IMR-90 (cell line): ENCODE results near the gene ZNF316. TPM values are rescaled to one million over a fixed set of nuclear protein-coding genes. Genes with fewer than 3 reads are reported as not detected.

Experiments used
- ATAC-seq: fragments of 200-7000 bp; cut with Tn5 transposase; 2 replicates; pipeline ENCODE4 v1.9.1; 2020; ENCODE audit warnings: low read depth, mild to moderate bottlenecking, moderate library complexity
- BruUV-seq: library from RNA; stranded (reverse); fragments of 400-500 nt; replicated peaks from 2 replicates; lab custom pipeline; 2021; lab: Mats Ljungman, UMichigan
- CTCF ChIA-PET: fragments of 300-600 bp; formaldehyde crosslinking; extraction: SDS; loops from one replicate; lab custom pipeline; 2021; ENCODE audit warnings: antibody characterized with exemption; lab: Yijun Ruan, JAX
- POLR2A ChIA-PET: fragments of 300-600 bp; sonication (Branson Sonifier 250); formaldehyde crosslinking; loops from one replicate; lab custom pipeline; 2022; ENCODE audit warnings: antibody characterized with exemption; ENCODE audit not compliant: unreplicated experiment; lab: Charles Lee
- DNase-seq: peaks from one replicate; pipeline ENCODE4 v3.0.0; 2013
- H2AFZ ChIP-seq: replicated peaks from 2 replicates; pipeline ENCODE3; 2013; ENCODE audit warnings: low read length, mild to moderate bottlenecking; ENCODE audit not compliant: poor library complexity
- H2AK5ac ChIP-seq: 2 replicates; pipeline ENCODE4 v1.6.1; 2013; ENCODE audit warnings: low read depth, low read length, inconsistent platforms
- H2AK9ac ChIP-seq: replicated peaks from 2 replicates; pipeline ENCODE3; 2013; ENCODE audit warnings: mild to moderate bottlenecking, low read depth, low read length, moderate library complexity; ENCODE audit not compliant: poor library complexity
- H2BK120ac ChIP-seq: 2 replicates; pipeline ENCODE4 v1.6.1; 2013; ENCODE audit warnings: low read depth, low read length, inconsistent platforms
- H2BK15ac ChIP-seq: 3 replicates; pipeline ENCODE4 v1.6.1; 2013; ENCODE audit warnings: low read depth, low read length, inconsistent platforms
- H2BK20ac ChIP-seq: 2 replicates; pipeline ENCODE4 v1.6.1; 2013; ENCODE audit warnings: low read depth, mild to moderate bottlenecking, inconsistent platforms, low read length, moderate library complexity
- H2BK5ac ChIP-seq: 2 replicates; pipeline ENCODE4 v1.6.1; 2013; ENCODE audit warnings: mild to moderate bottlenecking, low read depth, low read length, inconsistent platforms; ENCODE audit not compliant: poor library complexity, severe bottlenecking
- H3K14ac ChIP-seq: replicated peaks from 2 replicates; pipeline ENCODE4 v1.6.1; 2013; ENCODE audit warnings: low read depth, low read length, inconsistent platforms
- H3K18ac ChIP-seq: 2 replicates; pipeline ENCODE4 v1.6.1; 2013; ENCODE audit warnings: low read depth, low read length, control low read depth
- H3K23ac ChIP-seq: 2 replicates; pipeline ENCODE4 v1.6.1; 2013; ENCODE audit warnings: low read depth, low read length, inconsistent platforms
- H3K27ac ChIP-seq: 2 replicates; pipeline ENCODE4 v1.5.1; 2013; ENCODE audit warnings: mild to moderate bottlenecking, control low read depth, low read length; ENCODE audit not compliant: insufficient read depth
- H3K27me3 ChIP-seq: 2 replicates; pipeline ENCODE4 v1.6.1; 2013; ENCODE audit warnings: low read length; ENCODE audit not compliant: control insufficient read depth, insufficient read depth
- H3K36me3 ChIP-seq: 2 replicates; pipeline ENCODE4 v1.6.1; 2013; ENCODE audit warnings: low read length, mixed read lengths; ENCODE audit not compliant: control insufficient read depth, insufficient read depth
- H3K4ac ChIP-seq: 2 replicates; pipeline ENCODE4 v1.6.1; 2013; ENCODE audit warnings: low read depth, low read length, inconsistent platforms
- H3K4me1 ChIP-seq: 2 replicates; pipeline ENCODE4 v1.6.1; 2013; ENCODE audit warnings: low read length, mixed read lengths; ENCODE audit not compliant: control insufficient read depth, insufficient read depth
- H3K4me2 ChIP-seq: 2 replicates; pipeline ENCODE4 v1.6.1; 2013; ENCODE audit warnings: low read depth, mild to moderate bottlenecking, control low read depth, low read length, moderate library complexity
- H3K4me3 ChIP-seq: 2 replicates; pipeline ENCODE4 v1.5.1; 2013; ENCODE audit warnings: low read depth, mild to moderate bottlenecking, control low read depth, low read length, moderate library complexity; ENCODE audit not compliant: insufficient read depth
- H3K56ac ChIP-seq: 2 replicates; pipeline ENCODE4 v1.6.1; 2013; ENCODE audit warnings: low read length, inconsistent platforms; ENCODE audit not compliant: insufficient read depth; ENCODE audit errors: extremely low read depth
- H3K79me1 ChIP-seq, 2 experiments: 2 replicates each; pipeline ENCODE4 v1.6.1; 2013; ENCODE audit warnings: low read length in 2 of 2, inconsistent platforms in 1 of 2, low read depth in 1 of 2
- H3K9ac ChIP-seq: 2 replicates; pipeline ENCODE4 v1.6.1; 2013; ENCODE audit warnings: low read depth, low read length, control low read depth
- H3K9me1 ChIP-seq: 2 replicates; pipeline ENCODE4 v1.6.1; 2013; ENCODE audit warnings: low read length, inconsistent platforms; ENCODE audit not compliant: insufficient read depth
- H3K9me3 ChIP-seq: 2 replicates; pipeline ENCODE4 v1.6.1; 2013; ENCODE audit warnings: low read length; ENCODE audit not compliant: control insufficient read depth, insufficient read depth
- H4K20me1 ChIP-seq: 2 replicates; pipeline ENCODE4 v1.6.1; 2013; ENCODE audit warnings: low read length, inconsistent platforms; ENCODE audit not compliant: insufficient read depth
- H4K5ac ChIP-seq: 2 replicates; pipeline ENCODE4 v1.6.1; 2013; ENCODE audit warnings: mild to moderate bottlenecking, low read depth, low read length, control low read depth
- H4K8ac ChIP-seq, 2 experiments: 2 replicates each; pipeline ENCODE4 v1.6.1; 2013; ENCODE audit warnings: low read depth in 2 of 2, low read length in 2 of 2, control low read depth in 1 of 2, inconsistent platforms in 1 of 2
- H4K91ac ChIP-seq: 2 replicates; pipeline ENCODE4 v1.6.1; 2013; ENCODE audit warnings: low read depth, low read length, inconsistent platforms; ENCODE audit not compliant: insufficient read depth
- BHLHE40 ChIP-seq: fragments of 150-350 bp; IDR thresholded peaks from 2 replicates; pipeline ENCODE4 v1.6.1; 2016; ENCODE audit warnings: mild to moderate bottlenecking, low read depth, low read length
- CEBPB ChIP-seq: IDR thresholded peaks from 2 replicates; pipeline ENCODE4 v1.6.1; 2012; ENCODE audit warnings: low read depth, low read length, improper control_type of control experiment
- CHD1 ChIP-seq: IDR thresholded peaks from 2 replicates; pipeline ENCODE4 v1.6.1; 2012; ENCODE audit warnings: low read depth, low read length, improper control_type of control experiment
- CTCF ChIP-seq: conservative IDR thresholded peaks from 2 replicates; pipeline ENCODE4 v1.5.1; 2012; ENCODE audit warnings: mild to moderate bottlenecking, low read depth, low read length, improper control_type of control experiment
- FOS ChIP-seq: fragments of 150-350 bp; IDR thresholded peaks from 2 replicates; pipeline ENCODE4 v1.6.1; 2016; ENCODE audit warnings: low read depth, low read length
- MAFK ChIP-seq: IDR thresholded peaks from 2 replicates; pipeline ENCODE4 v1.6.1; 2012; ENCODE audit warnings: low read depth, low read length, improper control_type of control experiment
- MAZ ChIP-seq: IDR thresholded peaks from 2 replicates; pipeline ENCODE4 v1.6.1; 2012; ENCODE audit warnings: low read depth, mild to moderate bottlenecking, low read length, improper control_type of control experiment, moderate library complexity, borderline replicate concordance
- MXI1 ChIP-seq: IDR thresholded peaks from 2 replicates; pipeline ENCODE4 v1.6.1; 2012; ENCODE audit warnings: low read depth, mild to moderate bottlenecking, low read length, moderate library complexity, borderline replicate concordance
- NFE2L2 ChIP-seq: fragments of 150-350 bp; IDR thresholded peaks from 2 replicates; pipeline ENCODE4 v1.6.1; 2016; ENCODE audit warnings: low read depth, mild to moderate bottlenecking, low read length
- POLR2A ChIP-seq: IDR thresholded peaks from 2 replicates; pipeline ENCODE4 v1.6.1; 2012; ENCODE audit warnings: mild to moderate bottlenecking, low read depth, low read length
- RAD21 ChIP-seq: IDR thresholded peaks from 2 replicates; pipeline ENCODE4 v1.6.1; 2012; ENCODE audit warnings: low read length, improper control_type of control experiment
- RCOR1 ChIP-seq: IDR thresholded peaks from 2 replicates; pipeline ENCODE4 v1.6.1; 2012; ENCODE audit warnings: mild to moderate bottlenecking, low read length, improper control_type of control experiment; ENCODE audit not compliant: insufficient replicate concordance
- RFX5 ChIP-seq: IDR thresholded peaks from 2 replicates; pipeline ENCODE4 v1.8.0; 2012; ENCODE audit warnings: low read depth, mild to moderate bottlenecking, low read length, moderate library complexity
- SMC3 ChIP-seq: fragments of 150-350 bp; IDR thresholded peaks from 2 replicates; pipeline ENCODE4 v1.6.1; 2016; ENCODE audit warnings: low read depth, mild to moderate bottlenecking, antibody characterized with exemption, low read length, moderate library complexity
- WGBS, 2 experiments: methylation state at CpG; one replicate each; pipeline versions ENCODE4 v1.1.5 to v1.1.7; 2013; ENCODE audit warnings: missing lambda C conversion rate in 2 of 2; ENCODE audit not compliant: insufficient read length in 1 of 2; ENCODE audit errors: extremely low coverage in 2 of 2; 5-methylcytosine and 5-hydroxymethylcytosine counted together
- dilution Hi-C: fragments of 300-500 bp; cut with HindIII; formaldehyde crosslinking; loops from one replicate; pipeline ENCODE4 v1.14.3; 2018; ENCODE audit warnings: low sequenced_read_pairs; ENCODE audit not compliant: unreplicated experiment
- in situ Hi-C: fragments of 300-500 bp; cut with MboI; formaldehyde crosslinking; loops from 3 replicates; pipeline ENCODE4 v1.14.3; 2019; ENCODE audit warnings: low sequenced_read_pairs, inconsistent platforms, mixed read lengths
- intact Hi-C: fragments of 100-400 bp; cut with micrococcal nuclease; formaldehyde crosslinking; loops from 2 replicates; pipeline ENCODE4 v1.10.0; 2022
- polyA plus RNA-seq, 3 experiments: library from polyadenylated mRNA; depleted of rRNA; stranded (reverse); fragments of >200 nt; gene quantifications; 2 replicates each; pipeline ENCODE4 v1.2.3, GENCODE V29; 2012; ENCODE audit warnings: low replicate concordance in 1 of 3
- total RNA-seq: library from RNA; depleted of rRNA; stranded (reverse); fragments of >200 nt; gene quantifications from 2 replicates; pipeline ENCODE4 v1.2.3, GENCODE V29; 2012
- TF ChIP-seq, protein P1 (sequence below): fragments of 150-350 bp; IDR thresholded peaks from 2 replicates; pipeline ENCODE4 v1.6.1; 2016; ENCODE audit warnings: low read depth, mild to moderate bottlenecking, low read length, moderate library complexity, borderline replicate concordance
- TF ChIP-seq, protein P2 (sequence below): fragments of 150-350 bp; IDR thresholded peaks from 2 replicates; pipeline ENCODE4 v1.6.1; 2017; ENCODE audit warnings: mild to moderate bottlenecking, antibody characterized with exemption, low read length, low read depth

ZNF316 gene
- total and polyA plus RNA-seq, 2 of the 4 experiments (the other 2 are of a cell fraction), result 3.2 to 7.2 TPM

DNA sequence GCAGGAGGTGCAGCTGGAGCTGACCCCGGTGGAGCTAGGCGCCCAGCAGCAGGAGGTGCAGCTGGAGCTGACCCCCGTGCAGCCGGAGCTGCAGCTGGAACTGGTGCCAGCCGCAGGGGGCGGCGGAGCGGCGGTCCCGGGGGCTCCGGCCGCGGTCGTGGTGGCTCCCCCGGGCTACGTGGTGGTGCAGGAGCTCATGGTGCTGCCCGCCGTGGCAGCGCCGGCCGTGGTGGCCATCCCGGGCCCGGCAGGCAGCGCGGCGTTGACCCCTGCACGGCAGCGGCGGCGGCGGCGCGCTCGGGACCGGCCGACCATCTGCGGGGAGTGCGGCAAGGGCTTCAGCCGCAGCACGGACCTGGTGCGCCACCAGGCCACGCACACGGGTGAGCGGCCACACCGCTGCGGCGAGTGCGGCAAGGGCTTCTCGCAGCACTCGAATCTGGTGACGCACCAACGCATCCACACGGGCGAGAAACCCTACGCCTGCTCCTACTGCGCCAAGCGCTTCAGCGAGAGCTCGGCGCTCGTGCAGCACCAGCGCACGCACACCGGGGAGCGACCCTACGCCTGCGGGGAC, 14.9 kb upstream of the ZNF316 start:
- no peak overlapping the region for H4K5ac ChIP-seq
- H3K9me3 ChIP-seq, result no peaks in the 10 kb centered on the region
- dilution Hi-C loops, result no loop called here
- no peak overlapping the region for H4K8ac ChIP-seq
- H2AK5ac ChIP-seq, result no peak overlapping the region
- H3K79me1 ChIP-seq, result no peaks in the 10 kb centered on the region
- no peak overlapping the region for H3K14ac ChIP-seq
- H3K18ac ChIP-seq, result no peak overlapping the region
- no peak overlapping the region for H3K4ac ChIP-seq
- DNase-seq (no peak), ATAC-seq (no peak)
- no peak for TF ChIP-seq BHLHE40
- no peak for TF ChIP-seq RFX5
- no peak for TF ChIP-seq MAZ
- TF ChIP-seq, protein P1, sequence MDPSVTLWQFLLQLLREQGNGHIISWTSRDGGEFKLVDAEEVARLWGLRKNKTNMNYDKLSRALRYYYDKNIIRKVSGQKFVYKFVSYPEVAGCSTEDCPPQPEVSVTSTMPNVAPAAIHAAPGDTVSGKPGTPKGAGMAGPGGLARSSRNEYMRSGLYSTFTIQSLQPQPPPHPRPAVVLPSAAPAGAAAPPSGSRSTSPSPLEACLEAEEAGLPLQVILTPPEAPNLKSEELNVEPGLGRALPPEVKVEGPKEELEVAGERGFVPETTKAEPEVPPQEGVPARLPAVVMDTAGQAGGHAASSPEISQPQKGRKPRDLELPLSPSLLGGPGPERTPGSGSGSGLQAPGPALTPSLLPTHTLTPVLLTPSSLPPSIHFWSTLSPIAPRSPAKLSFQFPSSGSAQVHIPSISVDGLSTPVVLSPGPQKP, result no peak
- TF ChIP-seq, protein P2, sequence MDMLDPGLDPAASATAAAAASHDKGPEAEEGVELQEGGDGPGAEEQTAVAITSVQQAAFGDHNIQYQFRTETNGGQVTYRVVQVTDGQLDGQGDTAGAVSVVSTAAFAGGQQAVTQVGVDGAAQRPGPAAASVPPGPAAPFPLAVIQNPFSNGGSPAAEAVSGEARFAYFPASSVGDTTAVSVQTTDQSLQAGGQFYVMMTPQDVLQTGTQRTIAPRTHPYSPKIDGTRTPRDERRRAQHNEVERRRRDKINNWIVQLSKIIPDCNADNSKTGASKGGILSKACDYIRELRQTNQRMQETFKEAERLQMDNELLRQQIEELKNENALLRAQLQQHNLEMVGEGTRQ, result no peak
- no peak for TF ChIP-seq CEBPB
- no peak for TF ChIP-seq MAFK
- no peak for TF ChIP-seq SMC3
- no peak for TF ChIP-seq NFE2L2
- TF ChIP-seq MXI1, result no peak
- no peak for TF ChIP-seq CTCF
- TF ChIP-seq POLR2A, result no peak
- no peak for TF ChIP-seq CHD1
- TF ChIP-seq RCOR1, result no peak
- TF ChIP-seq RAD21, result no peak
- no peak for TF ChIP-seq FOS
- H3K9ac ChIP-seq, result no peak overlapping the region
- H2BK5ac ChIP-seq, result no peak overlapping the region
- no peak overlapping the region for H2BK120ac ChIP-seq
- no peak overlapping the region for H2AK9ac ChIP-seq
- 96% methylated on average over 47 of the region's 67 CpGs; no CpG with 5 or more reads in 1 of the 2 experiments for WGBS, 2 experiments
- peaks cover 16% of the 10 kb centered on the region for H3K36me3 ChIP-seq
- ChIA-PET CTCF (no interaction called here), POLR2A (no interaction called here)
- H4K20me1 ChIP-seq, result no peaks in the 10 kb centered on the region
- BruUV-seq, result no TSS peak
- H4K91ac ChIP-seq, result no peak overlapping the region
- H3K4me2 ChIP-seq, result no peak overlapping the region
- no peaks in the 10 kb centered on the region for H3K27me3 ChIP-seq
- H2AFZ ChIP-seq, result no peak overlapping the region
- H3K4me3 ChIP-seq, result no peak overlapping the region
- H3K23ac ChIP-seq, result no peak overlapping the region
- H3K4me1 ChIP-seq, result no peaks in the 10 kb centered on the region
- intact Hi-C loops, result no loop called here
- no peak overlapping the region for H2BK20ac ChIP-seq
- no peaks in the 10 kb centered on the region for H3K9me1 ChIP-seq
- no peak overlapping the region for H2BK15ac ChIP-seq
- no peak overlapping the region for H3K56ac ChIP-seq
- in situ Hi-C loops, result no loop called here
- H3K27ac ChIP-seq, result no peak overlapping the region
